Neural cell (in vitro differentiated cells): Measurements from ENCODE around the gene RUVBL1. TPM values are rescaled to one million over a fixed set of nuclear protein-coding genes. Genes with fewer than 3 reads are reported as not detected.

Source experiments
- H2AFZ ChIP-seq: fragments of 200-600, 300-800 bp; sonication (generic), shearing (Covaris generic); 2 replicates; pipeline ENCODE4 v1.6.0; 2014; ENCODE audit warnings: low read depth, mild to moderate bottlenecking, antibody characterized with exemption, low read length, moderate library complexity
- H3F3A ChIP-seq: fragments of 200-600 bp; shearing (Covaris generic); 2 replicates; pipeline ENCODE4 v1.6.1; 2016; ENCODE audit warnings: mild to moderate bottlenecking, moderate library complexity, mixed read lengths, antibody characterized with exemption, low read length; ENCODE audit not compliant: insufficient read depth, poor library complexity, severe bottlenecking
- H3K27ac ChIP-seq: fragments of 200-600, 300-800 bp; sonication (generic), shearing (Covaris generic); 2 replicates; pipeline ENCODE4 v1.5.1; 2014; ENCODE audit warnings: mild to moderate bottlenecking, low read length, moderate library complexity
- H3K27me3 ChIP-seq: fragments of 300-800, 200-600 bp; sonication (generic), shearing (Covaris generic); 2 replicates; pipeline ENCODE4 v1.6.0; 2014; ENCODE audit warnings: mild to moderate bottlenecking, low read depth, low read length, moderate library complexity; ENCODE audit not compliant: insufficient read depth
- H3K36me3 ChIP-seq: fragments of 300-800, 200-600 bp; sonication (generic), shearing (Covaris generic); 2 replicates; pipeline ENCODE4 v1.5.1; 2014; ENCODE audit warnings: mild to moderate bottlenecking, antibody characterized with exemption, low read length, moderate library complexity; ENCODE audit not compliant: insufficient read depth
- H3K4me2 ChIP-seq: fragments of 300-800, 200-600 bp; sonication (generic), shearing (Covaris generic); 2 replicates; pipeline ENCODE4 v1.6.0; 2014; ENCODE audit warnings: mild to moderate bottlenecking, low read length
- H3K4me3 ChIP-seq: fragments of 300-800, 200-600 bp; sonication (generic), shearing (Covaris generic); 2 replicates; pipeline ENCODE4 v1.5.1; 2014; ENCODE audit warnings: mild to moderate bottlenecking, low read length, moderate library complexity
- H3K79me2 ChIP-seq: fragments of 200-600 bp; shearing (Covaris generic); replicated peaks from 2 replicates; pipeline ENCODE4 v1.6.0; 2014; ENCODE audit warnings: mild to moderate bottlenecking, low read length, moderate library complexity; ENCODE audit not compliant: insufficient read depth
- H3K9ac ChIP-seq: fragments of 300-800, 200-600 bp; sonication (generic), shearing (Covaris generic); 2 replicates; pipeline ENCODE4 v1.6.1; 2016; ENCODE audit warnings: mild to moderate bottlenecking, low read length, mixed read lengths
- H3K9me2 ChIP-seq: fragments of 200-600 bp; shearing (Covaris generic); 2 replicates; pipeline ENCODE4 v1.6.1; 2016; ENCODE audit warnings: mild to moderate bottlenecking, low read length, mixed read lengths; ENCODE audit not compliant: insufficient read depth
- H3K9me3 ChIP-seq: fragments of 200-600, 300-800 bp; sonication (generic), shearing (Covaris generic); 2 replicates; pipeline ENCODE4 v1.6.1; 2016; ENCODE audit warnings: mild to moderate bottlenecking, mixed run types, low read length, moderate library complexity, mixed read lengths
- H4K20me1 ChIP-seq: fragments of 200-600 bp; shearing (Covaris generic); 2 replicates; pipeline ENCODE4 v1.6.1; 2016; ENCODE audit warnings: mild to moderate bottlenecking, mixed run types; ENCODE audit not compliant: insufficient read depth
- CTCF ChIP-seq: fragments of 450-650 bp; IDR thresholded peaks from 2 replicates; pipeline ENCODE4 v1.5.1; 2014; ENCODE audit warnings: antibody characterized with exemption, mild to moderate bottlenecking, moderate library complexity; ENCODE audit not compliant: poor library complexity, severe bottlenecking
- EP300 ChIP-seq: fragments of 450-650 bp; conservative IDR thresholded peaks from 2 replicates; pipeline ENCODE4 v1.6.1; 2014; ENCODE audit warnings: antibody characterized with exemption, mild to moderate bottlenecking, moderate library complexity; ENCODE audit not compliant: poor library complexity, severe bottlenecking
- EZH2 ChIP-seq: fragments of 200-600, 300-800 bp; shearing (Covaris generic), sonication (generic); IDR thresholded peaks from 2 replicates; pipeline ENCODE4 v1.6.1; 2014; ENCODE audit warnings: antibody characterized with exemption, low read length, borderline replicate concordance, mild to moderate bottlenecking; ENCODE audit not compliant: insufficient read depth, poor library complexity, severe bottlenecking
- MXI1 ChIP-seq: fragments of 450-650 bp; conservative IDR thresholded peaks from 2 replicates; pipeline ENCODE4 v1.6.1; 2014; ENCODE audit warnings: antibody characterized with exemption, mild to moderate bottlenecking; ENCODE audit not compliant: poor library complexity, severe bottlenecking
- POLR2AphosphoS5 ChIP-seq: IDR thresholded peaks from 2 replicates; pipeline ENCODE4 v1.6.1; 2012
- RAD21 ChIP-seq: fragments of 450-650 bp; conservative IDR thresholded peaks from 2 replicates; pipeline ENCODE4 v1.6.1; 2014; ENCODE audit warnings: antibody characterized with exemption, mild to moderate bottlenecking, moderate library complexity
- REST ChIP-seq: IDR thresholded peaks from 2 replicates; pipeline ENCODE4 v1.6.1; 2012; ENCODE audit warnings: borderline replicate concordance
- SMC3 ChIP-seq: fragments of 450-650 bp; conservative IDR thresholded peaks from 2 replicates; pipeline ENCODE4 v1.6.1; 2014; ENCODE audit warnings: antibody characterized with exemption, mild to moderate bottlenecking, moderate library complexity; ENCODE audit not compliant: poor library complexity
- TAF1 ChIP-seq: IDR thresholded peaks from 2 replicates; pipeline ENCODE4 v1.6.1; 2012; ENCODE audit warnings: low read depth
- polyA plus RNA-seq: library from polyadenylated mRNA; depleted of rRNA; stranded (reverse); fragments of >200 nt; gene quantifications from 2 replicates; pipeline ENCODE4 v1.2.3, GENCODE V29; 2014

RUVBL1 gene
- polyA plus RNA-seq, 1 donor from 2014 or later, result 83.3 TPM

- H3F3A ChIP-seq, result no peaks in the 10 kb centered on the region
- H2AFZ ChIP-seq, result no peak overlapping the region
- no peak overlapping the region for H3K27ac ChIP-seq
- H3K27me3 ChIP-seq, result no peaks in the 10 kb centered on the region
- no peak overlapping the region for H3K4me2 ChIP-seq
- H3K9me2 ChIP-seq, result no peaks in the 10 kb centered on the region
- no peaks in the 10 kb centered on the region for H3K9me3 ChIP-seq
- no peaks in the 10 kb centered on the region for H3K79me2 ChIP-seq
- TF ChIP-seq POLR2AphosphoS5 (no peak), EP300 (no peak), TAF1 (no peak), EZH2 (no peak), REST (no peak), CTCF (no peak), MXI1 (no peak), SMC3 (no peak), RAD21 (no peak)
- no peak overlapping the region for H3K9ac ChIP-seq
- no peaks in the 10 kb centered on the region for H4K20me1 ChIP-seq
- no peaks in the 10 kb centered on the region for H3K36me3 ChIP-seq
- no peak overlapping the region for H3K4me3 ChIP-seq
Observed at GRCh38 chr3:128084675-128085021, 39.0 kb downstream of the RUVBL1 start.

- Histone ChIP-seq H4K20me1 (no peaks in the 10 kb centered on the region), H3K27ac (no peak overlapping the region), H3F3A (no peaks in the 10 kb centered on the region), H2AFZ (no peak overlapping the region), H3K9me2 (no peaks in the 10 kb centered on the region), H3K4me3 (no peak overlapping the region), H3K9ac (no peak overlapping the region), H3K79me2 (no peaks in the 10 kb centered on the region), H3K4me2 (no peak overlapping the region), H3K9me3 (no peaks in the 10 kb centered on the region), H3K27me3 (no peaks in the 10 kb centered on the region), H3K36me3 (no peaks in the 10 kb centered on the region)
- TF ChIP-seq SMC3 (no peak), CTCF (no peak), TAF1 (no peak), RAD21 (no peak), EP300 (no peak), MXI1 (no peak), POLR2AphosphoS5 (no peak), EZH2 (no peak), REST (no peak)
Observed at GRCh38 chr3:128083980-128084674, 39.5 kb downstream of the RUVBL1 start.
